ENCODE results near the gene LARGE1.

GRCh38 chr22:33577862-33578411 is 342.3 kb downstream of the LARGE1 start:
- TF ChIP-seq EZH2 (IDR thresholded peaks at IDR 0.05) (no peak), CTCF (IDR thresholded peaks at IDR 0.05 in 2 of 3, conservative IDR thresholded peaks at IDR 0.05 in 1 of 3; ENCODE audit: borderline replicate concordance in 1 of 3, insufficient read depth in 1 of 3, low read depth in 2 of 3, low read length in 2 of 3) (no peak), YY1 (IDR thresholded peaks at IDR 0.05; ENCODE audit: extremely low read depth, insufficient replicate concordance, low read depth, low read length) (no peak), POLR2A (IDR thresholded peaks at IDR 0.05; ENCODE audit: borderline replicate concordance, extremely low read depth, insufficient read depth, insufficient read length) (no peak), REST (IDR thresholded peaks at IDR 0.05; ENCODE audit: low read depth) (no peak), EGR1 (IDR thresholded peaks at IDR 0.05; ENCODE audit: low read depth) (no peak), JUND (IDR thresholded peaks at IDR 0.05) (no peak), POLR2AphosphoS5 (IDR thresholded peaks at IDR 0.05; ENCODE audit: low read depth, low read length) (no peak), EZH2phosphoT487 (IDR thresholded peaks at IDR 0.05; ENCODE audit: borderline replicate concordance) (no peak), SP1 (IDR thresholded peaks at IDR 0.05; ENCODE audit: low read depth) (no peak)
